ENCODE results near the gene STARD13. TPM values are rescaled to one million over a fixed set of nuclear protein-coding genes. Genes with fewer than 3 reads are reported as not detected.

Gene STARD13
- total RNA-seq, 1 donor, result 28.2 TPM

DNA sequence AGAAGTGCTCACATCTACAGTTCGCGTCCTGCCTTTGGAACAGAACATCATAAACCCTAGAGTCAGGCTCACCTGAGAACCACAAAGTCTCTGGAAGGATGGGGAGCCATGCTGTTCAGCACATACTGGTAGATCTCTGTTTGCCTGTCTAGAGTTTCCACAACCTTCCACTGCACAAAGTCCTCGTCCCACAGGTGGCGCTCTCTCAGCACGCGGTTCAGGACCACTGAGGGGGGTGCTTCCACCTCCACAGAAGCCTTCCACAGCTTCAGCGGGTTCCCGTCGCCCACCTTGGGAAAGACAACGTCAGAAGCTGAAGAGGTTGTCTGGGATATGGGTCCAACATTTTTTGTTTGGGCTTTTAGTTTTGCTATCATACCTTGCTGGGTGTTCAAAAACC lies 175.8 kb downstream of the STARD13 start:
- TF ChIP-seq, protein P1, sequence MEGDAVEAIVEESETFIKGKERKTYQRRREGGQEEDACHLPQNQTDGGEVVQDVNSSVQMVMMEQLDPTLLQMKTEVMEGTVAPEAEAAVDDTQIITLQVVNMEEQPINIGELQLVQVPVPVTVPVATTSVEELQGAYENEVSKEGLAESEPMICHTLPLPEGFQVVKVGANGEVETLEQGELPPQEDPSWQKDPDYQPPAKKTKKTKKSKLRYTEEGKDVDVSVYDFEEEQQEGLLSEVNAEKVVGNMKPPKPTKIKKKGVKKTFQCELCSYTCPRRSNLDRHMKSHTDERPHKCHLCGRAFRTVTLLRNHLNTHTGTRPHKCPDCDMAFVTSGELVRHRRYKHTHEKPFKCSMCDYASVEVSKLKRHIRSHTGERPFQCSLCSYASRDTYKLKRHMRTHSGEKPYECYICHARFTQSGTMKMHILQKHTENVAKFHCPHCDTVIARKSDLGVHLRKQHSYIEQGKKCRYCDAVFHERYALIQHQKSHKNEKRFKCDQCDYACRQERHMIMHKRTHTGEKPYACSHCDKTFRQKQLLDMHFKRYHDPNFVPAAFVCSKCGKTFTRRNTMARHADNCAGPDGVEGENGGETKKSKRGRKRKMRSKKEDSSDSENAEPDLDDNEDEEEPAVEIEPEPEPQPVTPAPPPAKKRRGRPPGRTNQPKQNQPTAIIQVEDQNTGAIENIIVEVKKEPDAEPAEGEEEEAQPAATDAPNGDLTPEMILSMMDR (IDR thresholded peaks at IDR 0.05; ENCODE audit: extremely low read depth, low read depth, low read length), result peak; percentile 28
- Histone ChIP-seq H3K27me3 (ENCODE audit: insufficient read depth, low read length) (no peaks in the 10 kb centered on the region), H2AFZ (ENCODE audit: low read length) (no peak overlapping the region), H3K4me1 (ENCODE audit: insufficient read depth, low read length) (peaks cover 53% of the 10 kb centered on the region), H3K4me2 (ENCODE audit: insufficient read depth, low read length) (no peak overlapping the region), H3K27ac (ENCODE audit: low read depth, low read length) (peak overlapping the region; percentile 82), H3K79me2 (ENCODE audit: insufficient read depth, low read length) (peaks cover 8% of the 10 kb centered on the region), H3K4me3 (ENCODE audit: insufficient read depth, low read length) (no peak overlapping the region), H3K36me3 (ENCODE audit: insufficient read depth, low read length) (peaks cover 89% of the 10 kb centered on the region), H3K9me3 (ENCODE audit: low read depth, low read length) (no peaks in the 10 kb centered on the region), H4K20me1 (ENCODE audit: insufficient read depth, low read length) (peaks cover 6% of the 10 kb centered on the region)
- no peak for DNase-seq (ENCODE audit: insufficient read length, low spot score, missing footprints)

DNA sequence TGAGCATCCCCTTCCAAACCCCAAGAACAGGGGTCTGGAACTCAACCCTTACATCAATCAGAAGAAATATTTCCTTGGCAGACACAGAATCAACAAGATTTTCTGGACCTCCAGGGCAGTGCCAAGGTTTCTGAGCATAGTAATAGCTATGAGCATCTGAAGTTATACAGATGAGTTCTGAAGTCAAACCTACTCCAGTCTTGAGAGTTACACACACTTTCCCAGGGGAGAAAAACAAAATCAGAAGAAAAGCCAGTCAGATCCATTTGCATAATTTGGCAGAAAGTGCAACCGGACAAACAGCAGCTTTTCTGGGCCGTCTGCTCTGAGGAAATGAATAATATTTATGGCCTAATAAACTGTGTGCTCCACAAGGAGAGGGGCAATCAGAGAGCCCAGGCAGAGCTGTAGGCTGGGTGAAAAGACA lies 176.3 kb downstream of the STARD13 start:
- Histone ChIP-seq H4K20me1 (ENCODE audit: insufficient read depth, low read length) (peaks cover 6% of the 10 kb centered on the region), H3K4me2 (ENCODE audit: insufficient read depth, low read length) (no peak overlapping the region), H3K79me2 (ENCODE audit: insufficient read depth, low read length) (peaks cover 8% of the 10 kb centered on the region), H3K27me3 (ENCODE audit: insufficient read depth, low read length) (no peaks in the 10 kb centered on the region), H2AFZ (ENCODE audit: low read length) (no peak overlapping the region), H3K4me3 (ENCODE audit: insufficient read depth, low read length) (no peak overlapping the region), H3K27ac (ENCODE audit: low read depth, low read length) (peak overlapping the region; percentile 82), H3K36me3 (ENCODE audit: insufficient read depth, low read length) (peaks cover 89% of the 10 kb centered on the region), H3K4me1 (ENCODE audit: insufficient read depth, low read length) (peaks cover 53% of the 10 kb centered on the region), H3K9me3 (ENCODE audit: low read depth, low read length) (no peaks in the 10 kb centered on the region)
- DNase-seq (ENCODE audit: insufficient read length, low spot score, missing footprints), result no peak
- TF ChIP-seq, protein P1 (IDR thresholded peaks at IDR 0.05; ENCODE audit: extremely low read depth, low read depth, low read length), result no peak

DNA sequence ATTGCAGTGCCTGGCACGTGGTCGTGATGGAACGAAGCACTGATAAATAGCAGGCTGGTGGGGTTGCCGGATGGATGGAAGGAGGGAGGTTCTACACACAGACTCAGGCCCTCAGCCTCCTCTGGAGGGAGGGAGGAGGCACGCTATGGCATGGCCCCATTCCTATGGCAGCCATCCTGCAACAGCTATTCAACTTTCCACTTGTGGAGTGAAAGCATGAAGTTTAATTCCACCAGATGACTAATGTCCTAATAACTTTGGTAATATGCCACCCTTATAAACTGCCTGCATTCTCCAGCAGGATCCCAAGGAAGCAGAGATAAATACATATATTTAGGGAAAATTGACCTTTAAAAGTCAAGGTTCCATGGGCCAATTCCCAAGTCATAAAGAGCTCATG lies 176.9 kb downstream of the STARD13 start:
- Histone ChIP-seq H3K4me3 (ENCODE audit: insufficient read depth, low read length) (no peak overlapping the region), H4K20me1 (ENCODE audit: insufficient read depth, low read length) (peaks cover 8% of the 10 kb centered on the region), H3K4me1 (ENCODE audit: insufficient read depth, low read length) (peaks cover 53% of the 10 kb centered on the region), H3K27me3 (ENCODE audit: insufficient read depth, low read length) (no peaks in the 10 kb centered on the region), H3K9me3 (ENCODE audit: low read depth, low read length) (no peaks in the 10 kb centered on the region), H3K4me2 (ENCODE audit: insufficient read depth, low read length) (no peak overlapping the region), H3K36me3 (ENCODE audit: insufficient read depth, low read length) (peaks cover 89% of the 10 kb centered on the region), H3K79me2 (ENCODE audit: insufficient read depth, low read length) (peaks cover 7% of the 10 kb centered on the region), H2AFZ (ENCODE audit: low read length) (no peak overlapping the region), H3K27ac (ENCODE audit: low read depth, low read length) (peak overlapping the region; percentile 82)
- DNase-seq (ENCODE audit: insufficient read length, low spot score, missing footprints), result peak; percentile 71
- TF ChIP-seq, protein P1 (IDR thresholded peaks at IDR 0.05; ENCODE audit: extremely low read depth, low read depth, low read length), result no peak

DNA sequence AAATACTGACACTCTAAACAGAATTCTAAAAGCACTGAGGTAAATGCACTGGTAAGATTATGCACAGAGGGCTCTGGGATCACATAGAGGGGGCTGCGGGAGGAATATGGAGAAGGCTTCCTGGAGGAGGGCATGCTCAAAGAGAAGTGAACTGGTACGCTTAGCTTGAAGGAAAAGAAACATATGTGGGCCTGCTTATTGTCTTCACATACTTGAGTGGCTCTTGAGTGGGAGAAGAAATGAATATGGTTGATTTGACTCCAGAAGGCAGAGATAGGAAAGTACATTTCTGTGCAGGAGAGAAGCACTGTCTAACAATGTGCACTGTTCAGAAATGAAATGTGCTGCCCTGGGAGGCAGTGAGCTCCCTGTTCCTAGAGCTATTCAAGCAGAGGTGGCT lies 178.2 kb downstream of the STARD13 start:
- peaks cover 8% of the 10 kb centered on the region for H4K20me1 ChIP-seq (ENCODE audit: insufficient read depth, low read length)

More for the DNA sequence above, 178.2 kb downstream of the STARD13 start:
- Histone ChIP-seq H3K79me2 (ENCODE audit: insufficient read depth, low read length) (peaks cover 5% of the 10 kb centered on the region), H2AFZ (ENCODE audit: low read length) (no peak overlapping the region), H3K4me2 (ENCODE audit: insufficient read depth, low read length) (no peak overlapping the region), H3K27me3 (ENCODE audit: insufficient read depth, low read length) (no peaks in the 10 kb centered on the region), H3K4me3 (ENCODE audit: insufficient read depth, low read length) (no peak overlapping the region), H3K36me3 (ENCODE audit: insufficient read depth, low read length) (peaks cover 82% of the 10 kb centered on the region), H3K9me3 (ENCODE audit: low read depth, low read length) (no peaks in the 10 kb centered on the region), H3K4me1 (ENCODE audit: insufficient read depth, low read length) (peaks cover 44% of the 10 kb centered on the region), H3K27ac (ENCODE audit: low read depth, low read length) (no peak overlapping the region)
- no peak for DNase-seq (ENCODE audit: insufficient read length, low spot score, missing footprints)
- TF ChIP-seq, protein P1 (IDR thresholded peaks at IDR 0.05; ENCODE audit: extremely low read depth, low read depth, low read length), result no peak
